SJSA1 (cell line): ENCODE data around the gene CA14. TPM values are rescaled to one million over a fixed set of nuclear protein-coding genes. Genes with fewer than 3 reads are reported as not detected.
"Not testable (repeated sequence)": the region's sequence is repeated elsewhere in the genome, so short reads cannot be mapped to it uniquely, and the experiment has no call there.

ENCODE experiments used
- DNase-seq, 2 experiments: peaks; one replicate each; pipeline ENCODE4 v3.0.0-alpha.2; 2015 to 2020; ENCODE audit warnings: low spot score in 2 of 2, low read depth in 1 of 2
- H3K27ac ChIP-seq: fragments of 250-450 bp; sonication (Bioruptor Pico); 2 replicates; pipeline ENCODE4 v1.5.1; 2020; ENCODE audit warnings: mild to moderate bottlenecking, moderate library complexity
- H3K27me3 ChIP-seq: fragments of 250-450 bp; sonication (Bioruptor Pico); replicated peaks from 2 replicates; pipeline ENCODE4 v1.5.1; 2020; ENCODE audit warnings: mild to moderate bottlenecking, moderate library complexity
- H3K36me3 ChIP-seq: fragments of 250-450 bp; sonication (Bioruptor Pico); 2 replicates; pipeline ENCODE4 v1.5.1; 2020; ENCODE audit warnings: mild to moderate bottlenecking
- H3K4me1 ChIP-seq: fragments of 250-450 bp; sonication (Bioruptor Pico); replicated peaks from 2 replicates; pipeline ENCODE4 v1.6.1; 2021; ENCODE audit warnings: mild to moderate bottlenecking
- H3K4me3 ChIP-seq: fragments of 250-450 bp; sonication (Bioruptor Pico); 2 replicates; pipeline ENCODE4 v1.5.1; 2020; ENCODE audit warnings: mild to moderate bottlenecking
- H3K9me3 ChIP-seq: fragments of 250-450 bp; sonication (Bioruptor Pico); replicated peaks from 2 replicates; pipeline ENCODE4 v1.5.1; 2020; ENCODE audit warnings: mild to moderate bottlenecking
- total RNA-seq: library from RNA; depleted of rRNA; stranded (reverse); fragments of >200 nt; shearing (Covaris generic); gene quantifications from 2 replicates; pipeline ENCODE4 v1.2.3, GENCODE V29; 2014; rRNA removed

CA14 gene
- total RNA-seq = not detected in 2 replicates

GRCh38 chr1:150257624-150258585 lies at the start of gene CA14:
TSS of gene CA14 (plus strand) at chr1:150257774. CDS start at chr1:150258129, 355 bp downstream.
- Histone ChIP-seq H3K4me1 (peaks cover 13% of the 10 kb centered on the region), H3K27ac (no peak within 1 kb of the TSS), H3K4me3 (no peak within 1 kb of the TSS), H3K27me3 (no peaks in the 10 kb centered on the region; the same call in 1 of the 2 replicates), H3K9me3 (no peaks in the 10 kb centered on the region), H3K36me3 (no peaks in the 10 kb centered on the region)
- DNase-seq = no peak

- not testable (repeated sequence) for H3K27me3 ChIP-seq, H3K9me3 ChIP-seq, H3K4me1 ChIP-seq, DNase-seq, H3K4me3 ChIP-seq, H3K36me3 ChIP-seq, H3K27ac ChIP-seq
Measured at GRCh38 chr1:150208460-150208859, 49.1 kb upstream of the CA14 start.

- Histone ChIP-seq H3K27ac (no peak overlapping the region), H3K4me1 (peaks cover 12% of the 10 kb centered on the region), H3K9me3 (no peaks in the 10 kb centered on the region), H3K27me3 (no peaks in the 10 kb centered on the region), H3K36me3 (no peaks in the 10 kb centered on the region), H3K4me3 (no peak overlapping the region)
- DNase-seq = no peak
Measured at GRCh38 chr1:150210091-150210490, 47.5 kb upstream of the CA14 start.

- Histone ChIP-seq H3K4me1 (peaks cover 12% of the 10 kb centered on the region), H3K4me3 (no peak overlapping the region), H3K27me3 (no peaks in the 10 kb centered on the region), H3K36me3 (no peaks in the 10 kb centered on the region), H3K27ac (no peak overlapping the region), H3K9me3 (no peaks in the 10 kb centered on the region)
- DNase-seq = no peak
Measured at GRCh38 chr1:150210706-150211105, 46.9 kb upstream of the CA14 start.

- Histone ChIP-seq H3K27me3 (no peaks in the 10 kb centered on the region), H3K4me3 (no peak overlapping the region), H3K4me1 (peaks cover 12% of the 10 kb centered on the region), H3K9me3 (no peaks in the 10 kb centered on the region), H3K27ac (no peak overlapping the region), H3K36me3 (no peaks in the 10 kb centered on the region)
- DNase-seq = no peak
Measured at GRCh38 chr1:150212070-150212469, 45.5 kb upstream of the CA14 start.

- no peaks in the 10 kb centered on the region for H3K27me3 ChIP-seq
- no peaks in the 10 kb centered on the region for H3K9me3 ChIP-seq
- H3K4me1 ChIP-seq = peaks cover 12% of the 10 kb centered on the region
- H3K4me3 ChIP-seq = peak overlapping the region; percentile 24
- H3K36me3 ChIP-seq = no peaks in the 10 kb centered on the region
- peak overlapping the region; percentile 62 for H3K27ac ChIP-seq
- DNase-seq = peak; percentile 90 to 94
Measured at GRCh38 chr1:150213170-150214098, 44.1 kb upstream of the CA14 start.

- Histone ChIP-seq H3K27ac (peak overlapping the region; percentile 62), H3K4me1 (peaks cover 12% of the 10 kb centered on the region), H3K4me3 (peak overlapping the region; percentile 24; the same call in 1 of the 2 replicates)
- DNase-seq, H3K36me3 ChIP-seq, H3K27me3 ChIP-seq, H3K9me3 ChIP-seq: not testable (repeated sequence)
Measured at GRCh38 chr1:150214099-150214756, 43.3 kb upstream of the CA14 start.

- not testable (repeated sequence) for H3K4me3 ChIP-seq, DNase-seq, H3K27me3 ChIP-seq, H3K27ac ChIP-seq, H3K9me3 ChIP-seq
- H3K36me3 ChIP-seq = peaks cover 16% of the 10 kb centered on the region
- peaks cover 12% of the 10 kb centered on the region for H3K4me1 ChIP-seq
Measured at GRCh38 chr1:150215855-150216254, 41.7 kb upstream of the CA14 start.

- Histone ChIP-seq H3K9me3 (no peaks in the 10 kb centered on the region), H3K27me3 (no peaks in the 10 kb centered on the region), H3K36me3 (peaks cover 60% of the 10 kb centered on the region), H3K4me1 (no peaks in the 10 kb centered on the region), H3K4me3 (no peak overlapping the region), H3K27ac (no peak overlapping the region)
- DNase-seq = no peak
Measured at GRCh38 chr1:150221552-150221951, 36.0 kb upstream of the CA14 start.

GRCh38 chr1:150224983-150225382 lies 32.6 kb upstream of the CA14 start:
- Histone ChIP-seq H3K4me3 (no peak overlapping the region), H3K27me3 (no peaks in the 10 kb centered on the region), H3K9me3 (no peaks in the 10 kb centered on the region), H3K36me3 (peaks cover 82% of the 10 kb centered on the region), H3K27ac (no peak overlapping the region), H3K4me1 (no peaks in the 10 kb centered on the region)
- DNase-seq = no peak

- no peaks in the 10 kb centered on the region for H3K9me3 ChIP-seq
- H3K4me3 ChIP-seq = no peak overlapping the region
- DNase-seq = no peak
- peaks cover 82% of the 10 kb centered on the region for H3K36me3 ChIP-seq
- no peak overlapping the region for H3K27ac ChIP-seq
- H3K4me1 ChIP-seq = no peaks in the 10 kb centered on the region
- no peaks in the 10 kb centered on the region for H3K27me3 ChIP-seq
Measured at GRCh38 chr1:150225546-150225945, 32.0 kb upstream of the CA14 start.

- peaks cover 84% of the 10 kb centered on the region for H3K36me3 ChIP-seq
- no peaks in the 10 kb centered on the region for H3K27me3 ChIP-seq
- no peak overlapping the region for H3K27ac ChIP-seq
- no peaks in the 10 kb centered on the region for H3K9me3 ChIP-seq
- DNase-seq = no peak
- no peaks in the 10 kb centered on the region for H3K4me1 ChIP-seq
- no peak overlapping the region for H3K4me3 ChIP-seq
Measured at GRCh38 chr1:150226486-150226885, 31.1 kb upstream of the CA14 start.

- no peaks in the 10 kb centered on the region for H3K4me1 ChIP-seq
- no peak overlapping the region for H3K27ac ChIP-seq
- peaks cover 82% of the 10 kb centered on the region for H3K36me3 ChIP-seq
- no peaks in the 10 kb centered on the region for H3K27me3 ChIP-seq
- H3K4me3 ChIP-seq = no peak overlapping the region
- no peaks in the 10 kb centered on the region for H3K9me3 ChIP-seq
- no peak for DNase-seq
Measured at GRCh38 chr1:150227228-150227627, 30.3 kb upstream of the CA14 start.
